ENCODE results near the gene GOLT1B.

DNA sequence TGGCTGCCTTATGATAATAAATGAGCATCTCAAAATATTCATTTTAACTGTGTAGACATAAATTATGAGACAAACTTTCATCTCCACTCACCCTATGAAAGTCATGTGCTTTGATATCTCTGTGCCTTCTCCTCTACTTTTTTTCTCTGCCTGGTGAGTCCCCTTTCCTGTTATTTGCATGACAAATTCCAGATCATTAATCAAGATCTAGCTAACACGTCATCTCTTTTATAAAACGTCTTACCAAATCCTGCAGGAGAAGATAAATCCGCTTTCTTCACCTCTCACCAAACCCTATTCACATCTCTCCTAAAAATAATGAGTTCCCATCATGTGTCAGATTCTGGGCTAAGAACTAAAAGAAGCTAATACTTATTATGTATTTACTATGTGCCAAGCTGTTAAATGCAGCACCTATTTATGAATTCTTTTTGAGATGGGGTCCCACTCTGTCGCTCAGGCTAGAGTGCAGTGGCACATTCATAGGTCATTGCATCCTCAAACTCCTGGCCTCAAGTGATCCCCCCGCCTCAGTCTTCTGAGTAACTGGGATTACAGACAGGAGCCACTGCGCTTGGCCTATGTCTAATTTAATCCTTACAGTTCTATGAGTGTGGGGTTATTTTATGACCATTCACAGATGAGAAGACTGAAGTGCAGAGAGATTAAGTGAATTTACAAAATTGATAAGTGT, 51.2 kb downstream of the GOLT1B start:
- TF ChIP-seq POLR2A (IDR thresholded peaks at IDR 0.05; ENCODE audit: low read length) (no peak), GATA1 (IDR thresholded peaks at IDR 0.05; ENCODE audit: low read depth, low read length) (no peak)
